Measurements from ENCODE around the gene CRYBA2. TPM values are rescaled to one million over a fixed set of nuclear protein-coding genes. Genes with fewer than 3 reads are reported as not detected.

The CRYBA2 gene
- total and polyA plus RNA-seq, 2 of the 8 experiments (the other 6 are each of a cell fraction or from before 2014, with no cell fraction given): not detected

GRCh38 chr2:218944759-218945404 lies 48.3 kb downstream of the CRYBA2 start:
- no peak overlapping the region for H3K18ac ChIP-seq (ENCODE audit: extremely low read depth, low read length)
- no peak overlapping the region for H3K4me2 ChIP-seq (ENCODE audit: insufficient read depth in 1 of 2, low read depth in 2 of 2, low read length in 2 of 2)
- no peak overlapping the region for H4K91ac ChIP-seq (replicated peaks; ENCODE audit: insufficient read length, low read length)
- H2AFZ ChIP-seq (ENCODE audit: low read length): no peak overlapping the region
- ChIA-PET CTCF (ENCODE audit: partially characterized antibody) (interaction anchor here (0.7 to 1.7 kb wide), 7 partner anchors 8 to 67 kb away, joined by 3 to 11 read pairs (median 3); partner anchors contain the start of gene CRYBA2), POLR2A (ENCODE audit: partially characterized antibody) (no interaction called here)
- no peaks in the 10 kb centered on the region for H3K23me2 ChIP-seq (ENCODE audit: low read depth, low read length)
- no peak overlapping the region for H3K9ac ChIP-seq (replicated peaks in 1 of 4; ENCODE audit: extremely low read depth in 1 of 4, low read depth in 3 of 4, low read length in 3 of 4)
- 100% methylated on average over 1 of the region's 1 CpG; no CpG with 5 or more reads in 1 of the 2 experiments for WGBS, 2 experiments (ENCODE audit: extremely low coverage in 1 of 2, insufficient coverage in 1 of 2, insufficient read length in 1 of 2, insufficient replicate concordance in 2 of 2, low coverage in 1 of 2, low lambda C conversion rate in 2 of 2, missing lambda C conversion rate in 1 of 2)
- H2BK120ac ChIP-seq (replicated peaks; ENCODE audit: low read depth, low read length): no peak overlapping the region
- DNase-seq (ENCODE audit: low read depth in 1 of 2, low spot score in 2 of 2): no peak
- no peak overlapping the region for H2BK15ac ChIP-seq (ENCODE audit: low read length)
- no peak overlapping the region for H3K4ac ChIP-seq (replicated peaks; ENCODE audit: insufficient read length, low read depth, low read length)
- no peak for FAIRE-seq
- H3K4me1 ChIP-seq (replicated peaks in 1 of 4; ENCODE audit: control insufficient read depth in 3 of 4, insufficient read depth in 4 of 4, low read length in 3 of 4): no peaks in the 10 kb centered on the region
- H3K14ac ChIP-seq (ENCODE audit: insufficient read length): no peak overlapping the region
- no peaks in the 10 kb centered on the region for H4K20me1 ChIP-seq (replicated peaks in 1 of 2; ENCODE audit: control insufficient read depth in 1 of 2, insufficient read depth in 2 of 2, low read length in 2 of 2)
- H3K27me3 ChIP-seq (replicated peaks in 1 of 4; ENCODE audit: control insufficient read depth in 3 of 4, extremely low read depth in 1 of 4, insufficient read depth in 3 of 4, low read length in 3 of 4): no peaks in the 10 kb centered on the region; a peak in 2 of 7 replicates
- H3K4me3 ChIP-seq (ENCODE audit: extremely low read depth in 1 of 4, insufficient read depth in 2 of 4, low read depth in 3 of 4, low read length in 4 of 4): no peak overlapping the region
- no peaks in the 10 kb centered on the region for H3K79me2 ChIP-seq (ENCODE audit: control insufficient read depth in 1 of 2, insufficient read depth in 2 of 2, low read length in 2 of 2)
- H3K23ac ChIP-seq (ENCODE audit: insufficient read length): no peak overlapping the region
- no peak overlapping the region for H3K27ac ChIP-seq (ENCODE audit: low read depth, low read length)
- H3K36me3 ChIP-seq (ENCODE audit: control insufficient read depth in 2 of 4, insufficient read depth in 4 of 4, low read length in 3 of 4): no peaks in the 10 kb centered on the region
- no peak overlapping the region for H4K5ac ChIP-seq (ENCODE audit: insufficient read length, low read depth, low read length)
- no peak overlapping the region for H2BK5ac ChIP-seq (ENCODE audit: low read depth, low read length)
- H3K56ac ChIP-seq (replicated peaks; ENCODE audit: insufficient read length, low read depth, low read length): no peak overlapping the region
- H2BK20ac ChIP-seq (ENCODE audit: low read length): no peak overlapping the region
- H3K9me3 ChIP-seq (ENCODE audit: insufficient read depth in 2 of 2, low read depth in 1 of 2, low read length in 1 of 2): peaks cover 0 to 3% of the 10 kb centered on the region in 2 experiments; a peak in 1 of 4 replicates
- H2BK12ac ChIP-seq (ENCODE audit: low read depth, low read length): no peak overlapping the region
- no peak overlapping the region for H4K8ac ChIP-seq (ENCODE audit: extremely low read depth, insufficient read depth, low read length)
- H2AK5ac ChIP-seq (ENCODE audit: low read depth, low read length): no peak overlapping the region
- no peaks in the 10 kb centered on the region for H3K79me1 ChIP-seq (ENCODE audit: low read depth, low read length)
- TF ChIP-seq TEAD4 (IDR thresholded peaks at IDR 0.05; ENCODE audit: low read depth, low read length) (no peak), CBX8 (IDR thresholded peaks at IDR 0.05; ENCODE audit: borderline replicate concordance, low read depth, low read length) (no peak), MAX (IDR thresholded peaks at IDR 0.05) (no peak), HDAC2 (IDR thresholded peaks at IDR 0.05; ENCODE audit: borderline replicate concordance in 1 of 2, low read depth in 2 of 2, low read length in 2 of 2) (no peak), CEBPB (IDR thresholded peaks at IDR 0.05; ENCODE audit: low read depth, low read length) (no peak), EZH2 (IDR thresholded peaks at IDR 0.05; ENCODE audit: low read depth, low read length, severe bottlenecking) (no peak), GABPA (IDR thresholded peaks at IDR 0.05; ENCODE audit: borderline replicate concordance, insufficient read depth, low read length) (no peak), ATF3 (IDR thresholded peaks at IDR 0.05; ENCODE audit: insufficient read depth, low read depth, low read length) (no peak)
- TF ChIP-seq, protein P1, sequence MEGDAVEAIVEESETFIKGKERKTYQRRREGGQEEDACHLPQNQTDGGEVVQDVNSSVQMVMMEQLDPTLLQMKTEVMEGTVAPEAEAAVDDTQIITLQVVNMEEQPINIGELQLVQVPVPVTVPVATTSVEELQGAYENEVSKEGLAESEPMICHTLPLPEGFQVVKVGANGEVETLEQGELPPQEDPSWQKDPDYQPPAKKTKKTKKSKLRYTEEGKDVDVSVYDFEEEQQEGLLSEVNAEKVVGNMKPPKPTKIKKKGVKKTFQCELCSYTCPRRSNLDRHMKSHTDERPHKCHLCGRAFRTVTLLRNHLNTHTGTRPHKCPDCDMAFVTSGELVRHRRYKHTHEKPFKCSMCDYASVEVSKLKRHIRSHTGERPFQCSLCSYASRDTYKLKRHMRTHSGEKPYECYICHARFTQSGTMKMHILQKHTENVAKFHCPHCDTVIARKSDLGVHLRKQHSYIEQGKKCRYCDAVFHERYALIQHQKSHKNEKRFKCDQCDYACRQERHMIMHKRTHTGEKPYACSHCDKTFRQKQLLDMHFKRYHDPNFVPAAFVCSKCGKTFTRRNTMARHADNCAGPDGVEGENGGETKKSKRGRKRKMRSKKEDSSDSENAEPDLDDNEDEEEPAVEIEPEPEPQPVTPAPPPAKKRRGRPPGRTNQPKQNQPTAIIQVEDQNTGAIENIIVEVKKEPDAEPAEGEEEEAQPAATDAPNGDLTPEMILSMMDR (IDR thresholded peaks at IDR 0.05; ENCODE audit: control extremely low read depth in 1 of 3, insufficient read depth in 1 of 3, low read depth in 1 of 3, low read length in 3 of 3): no peak
